Measurements from ENCODE around the gene H19.

DNA sequence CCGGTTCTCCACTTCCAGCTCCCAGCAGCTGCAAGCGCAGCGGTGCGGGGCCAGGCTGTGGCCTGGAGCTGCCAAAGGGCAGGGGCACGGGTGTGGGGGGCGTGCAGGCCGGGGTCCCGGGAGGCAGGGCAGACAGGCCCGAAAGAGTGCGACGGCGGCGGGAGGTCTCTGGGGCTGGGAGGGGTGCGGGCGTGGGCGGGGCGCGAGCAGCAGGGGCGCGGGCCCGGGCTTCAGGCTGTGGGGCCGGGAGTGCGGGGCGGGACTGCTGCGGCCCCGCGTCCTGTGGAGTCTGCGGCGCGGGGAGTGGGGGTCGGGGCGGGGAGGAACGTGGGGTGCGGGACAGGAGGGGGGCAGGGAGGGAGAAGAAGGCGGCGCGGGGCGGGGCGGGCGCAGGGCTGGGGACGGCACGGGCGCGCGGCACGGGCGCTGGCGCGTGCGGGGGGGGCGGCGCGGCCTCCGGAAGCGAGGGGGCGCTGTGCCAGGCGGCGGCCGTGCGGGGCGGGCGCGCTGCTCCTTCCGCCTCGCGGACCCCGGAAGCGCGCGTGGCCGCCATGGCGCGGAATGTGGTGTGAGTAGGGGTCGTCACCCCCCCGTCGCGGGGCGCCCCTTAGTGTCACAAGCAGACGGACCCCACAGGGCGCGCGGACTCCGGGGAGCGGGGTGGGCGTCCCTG, 50.7 kb downstream of the H19 start, which contains the start of gene MRPL23:
- TF ChIP-seq, protein P1, sequence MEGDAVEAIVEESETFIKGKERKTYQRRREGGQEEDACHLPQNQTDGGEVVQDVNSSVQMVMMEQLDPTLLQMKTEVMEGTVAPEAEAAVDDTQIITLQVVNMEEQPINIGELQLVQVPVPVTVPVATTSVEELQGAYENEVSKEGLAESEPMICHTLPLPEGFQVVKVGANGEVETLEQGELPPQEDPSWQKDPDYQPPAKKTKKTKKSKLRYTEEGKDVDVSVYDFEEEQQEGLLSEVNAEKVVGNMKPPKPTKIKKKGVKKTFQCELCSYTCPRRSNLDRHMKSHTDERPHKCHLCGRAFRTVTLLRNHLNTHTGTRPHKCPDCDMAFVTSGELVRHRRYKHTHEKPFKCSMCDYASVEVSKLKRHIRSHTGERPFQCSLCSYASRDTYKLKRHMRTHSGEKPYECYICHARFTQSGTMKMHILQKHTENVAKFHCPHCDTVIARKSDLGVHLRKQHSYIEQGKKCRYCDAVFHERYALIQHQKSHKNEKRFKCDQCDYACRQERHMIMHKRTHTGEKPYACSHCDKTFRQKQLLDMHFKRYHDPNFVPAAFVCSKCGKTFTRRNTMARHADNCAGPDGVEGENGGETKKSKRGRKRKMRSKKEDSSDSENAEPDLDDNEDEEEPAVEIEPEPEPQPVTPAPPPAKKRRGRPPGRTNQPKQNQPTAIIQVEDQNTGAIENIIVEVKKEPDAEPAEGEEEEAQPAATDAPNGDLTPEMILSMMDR (conservative IDR thresholded peaks at IDR 0.05 in 1 of 2, IDR thresholded peaks at IDR 0.05 in 1 of 2; ENCODE audit: extremely low read depth in 1 of 2, insufficient read depth in 1 of 2, low read depth in 1 of 2, low read length in 2 of 2): no peak
- TF ChIP-seq EZH2 (IDR thresholded peaks at IDR 0.05; ENCODE audit: borderline replicate concordance, low read length): no peak

Data from mammary epithelial cell (primary cell).